GM12801 (cell line): ENCODE measurements around the gene SLC9A3.

ENCODE experiments used
- TF ChIP-seq, protein P1 (sequence below): IDR thresholded peaks from one replicate; pipeline ENCODE4 v1.5.1; 2011; ENCODE audit warnings: control low read depth; ENCODE audit not compliant: insufficient read length; ENCODE audit errors: extremely low read depth

The SLC9A3 gene

GRCh38 chr5:469752-470483 lies 54.3 kb downstream of the SLC9A3 start:
- TF ChIP-seq, protein P1, sequence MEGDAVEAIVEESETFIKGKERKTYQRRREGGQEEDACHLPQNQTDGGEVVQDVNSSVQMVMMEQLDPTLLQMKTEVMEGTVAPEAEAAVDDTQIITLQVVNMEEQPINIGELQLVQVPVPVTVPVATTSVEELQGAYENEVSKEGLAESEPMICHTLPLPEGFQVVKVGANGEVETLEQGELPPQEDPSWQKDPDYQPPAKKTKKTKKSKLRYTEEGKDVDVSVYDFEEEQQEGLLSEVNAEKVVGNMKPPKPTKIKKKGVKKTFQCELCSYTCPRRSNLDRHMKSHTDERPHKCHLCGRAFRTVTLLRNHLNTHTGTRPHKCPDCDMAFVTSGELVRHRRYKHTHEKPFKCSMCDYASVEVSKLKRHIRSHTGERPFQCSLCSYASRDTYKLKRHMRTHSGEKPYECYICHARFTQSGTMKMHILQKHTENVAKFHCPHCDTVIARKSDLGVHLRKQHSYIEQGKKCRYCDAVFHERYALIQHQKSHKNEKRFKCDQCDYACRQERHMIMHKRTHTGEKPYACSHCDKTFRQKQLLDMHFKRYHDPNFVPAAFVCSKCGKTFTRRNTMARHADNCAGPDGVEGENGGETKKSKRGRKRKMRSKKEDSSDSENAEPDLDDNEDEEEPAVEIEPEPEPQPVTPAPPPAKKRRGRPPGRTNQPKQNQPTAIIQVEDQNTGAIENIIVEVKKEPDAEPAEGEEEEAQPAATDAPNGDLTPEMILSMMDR = no peak

- TF ChIP-seq, protein P1 = no peak
Measured at GRCh38 chr5:468401-468800, 55.8 kb downstream of the SLC9A3 start.

DNA sequence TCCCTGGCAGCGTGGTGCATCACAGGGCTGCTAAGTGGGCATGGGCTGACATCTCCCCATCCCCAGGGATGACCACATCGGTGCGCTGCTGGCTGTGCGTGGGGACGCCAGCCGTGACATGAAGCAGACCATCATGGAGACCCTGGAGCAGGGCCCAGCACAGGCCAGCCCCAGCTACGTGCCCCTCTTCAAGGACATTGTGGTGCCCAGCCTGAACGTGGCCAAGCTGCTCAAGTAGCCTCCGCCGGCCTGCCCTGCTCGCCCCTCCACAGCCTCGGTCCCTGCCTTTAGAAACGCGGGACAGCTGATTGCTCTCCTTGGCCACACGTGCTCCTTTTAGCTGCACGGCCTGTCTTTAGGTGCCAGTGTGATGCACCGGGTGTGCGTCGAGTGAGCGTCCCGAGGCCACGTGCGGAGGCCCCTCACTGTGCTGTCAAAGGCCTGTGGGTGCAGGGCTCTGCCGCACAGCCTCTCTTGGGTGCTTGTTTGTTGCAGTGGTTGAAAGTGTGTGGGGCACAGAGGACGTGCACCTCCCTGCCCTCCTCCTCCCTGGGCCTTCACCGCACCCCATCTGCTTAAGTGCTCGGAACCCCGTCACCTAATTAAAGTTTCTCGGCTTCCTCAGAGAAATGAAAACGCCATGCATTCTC lies 57.5 kb downstream of the SLC9A3 start:
- TF ChIP-seq, protein P1 = no peak

DNA sequence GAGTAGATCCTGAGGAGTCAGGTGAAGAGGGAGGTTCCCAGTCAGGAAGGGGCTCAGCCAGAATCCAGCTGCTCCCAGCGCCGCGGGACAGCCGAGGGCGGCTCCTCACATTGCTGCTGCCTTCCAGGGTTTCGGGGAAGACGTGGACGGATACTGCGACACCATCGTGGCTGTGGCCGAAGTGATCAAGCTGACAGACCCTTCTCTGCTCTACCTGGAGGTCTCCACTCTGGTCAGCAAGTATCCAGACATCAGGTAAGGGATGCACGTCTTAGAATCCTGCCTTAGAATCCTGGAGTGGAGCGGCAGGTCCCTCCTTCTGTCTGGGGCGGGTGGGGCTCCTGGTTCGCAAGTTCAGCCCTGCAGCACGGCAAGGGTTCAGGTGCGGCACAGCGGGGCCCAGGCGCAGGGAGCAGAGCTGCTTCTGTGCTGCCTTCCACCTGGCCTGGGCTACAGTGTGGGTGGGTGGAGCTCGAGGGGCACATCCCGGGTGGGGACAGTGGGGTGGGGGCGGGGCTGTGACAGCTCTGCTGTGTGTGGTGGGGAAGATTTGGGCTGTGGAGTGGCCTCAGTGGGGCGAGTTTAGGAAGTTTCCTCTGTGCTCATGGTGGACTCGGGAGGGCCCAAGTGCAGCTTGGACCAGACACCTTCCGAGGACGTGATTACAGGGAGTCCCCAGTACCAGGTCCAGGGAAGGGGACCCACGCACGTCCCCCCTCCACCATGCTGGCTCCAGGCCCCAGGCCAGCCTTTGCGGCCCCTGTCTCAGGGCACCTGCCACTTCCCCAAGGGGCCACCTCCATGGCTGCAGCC lies 58.5 kb downstream of the SLC9A3 start:
- TF ChIP-seq, protein P1 = no peak

GRCh38 chr5:464843-465590 lies 59.2 kb downstream of the SLC9A3 start:
- TF ChIP-seq, protein P1 = no peak

DNA sequence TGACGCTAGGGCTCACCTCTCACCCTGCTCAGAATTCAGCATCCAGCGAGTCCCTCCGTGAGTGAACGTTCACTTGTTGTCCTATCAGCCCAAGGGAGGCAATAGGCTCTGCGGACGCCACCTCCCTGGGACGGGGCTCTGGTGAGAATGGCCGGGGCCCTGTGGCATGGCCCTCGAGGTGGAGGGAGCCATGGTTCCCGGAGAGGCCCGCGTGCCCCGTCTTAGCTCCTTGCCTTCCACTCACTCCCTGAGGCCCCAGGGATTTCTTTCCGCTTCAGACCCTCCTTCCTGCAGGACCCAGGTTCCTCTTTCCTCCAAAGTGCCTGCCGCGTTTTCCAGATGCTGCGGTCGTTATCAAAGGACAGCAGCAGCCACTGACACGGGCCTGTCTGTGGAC lies 59.8 kb downstream of the SLC9A3 start:
- TF ChIP-seq, protein P1 = no peak

GRCh38 chr5:463952-464351 lies 60.3 kb downstream of the SLC9A3 start:
- TF ChIP-seq, protein P1 = no peak
